Rectal smooth muscle tissue (tissue), 1 donor: ENCODE results near the gene ZNF560.

Source experiments
- H3K27ac ChIP-seq: one replicate; pipeline ENCODE4 v1.7.0; 2013; ENCODE audit warnings: low read depth, low read length, inconsistent platforms
- H3K27me3 ChIP-seq: one replicate; pipeline ENCODE4 v1.7.0; 2013; ENCODE audit warnings: low read length; ENCODE audit not compliant: control insufficient read depth, insufficient read depth
- H3K36me3 ChIP-seq: one replicate; pipeline ENCODE4 v1.7.0; 2013; ENCODE audit warnings: low read length; ENCODE audit not compliant: control insufficient read depth, insufficient read depth
- H3K4me1 ChIP-seq: one replicate; pipeline ENCODE4 v1.7.0; 2013; ENCODE audit warnings: low read length; ENCODE audit not compliant: control insufficient read depth, insufficient read depth
- H3K4me3 ChIP-seq: one replicate; pipeline ENCODE4 v1.7.0; 2013; ENCODE audit warnings: low read length
- H3K9ac ChIP-seq: one replicate; pipeline ENCODE4 v1.7.0; 2013; ENCODE audit warnings: low read length

The ZNF560 gene

DNA sequence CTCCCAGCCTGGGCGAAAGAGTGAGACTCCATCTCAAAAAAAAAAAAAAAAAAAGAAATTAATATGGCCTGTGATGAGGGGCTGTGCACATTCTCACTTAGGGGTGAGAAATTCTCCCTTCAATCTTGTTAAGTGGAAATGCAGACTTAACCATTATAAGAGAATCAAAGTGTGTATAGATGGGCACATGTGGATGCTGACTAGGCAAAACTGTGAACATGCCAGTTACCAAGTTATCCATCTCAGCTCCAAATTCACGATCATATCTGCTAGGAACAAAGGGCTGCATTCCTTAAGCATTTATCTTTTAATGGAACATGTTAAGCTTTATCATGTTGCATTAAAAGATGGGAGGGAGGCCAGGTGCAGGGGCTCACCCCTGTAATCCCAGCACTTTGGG lies 4.3 kb downstream of the ZNF560 start:
- Histone ChIP-seq H3K36me3 (no peaks in the 10 kb centered on the region), H3K4me1 (no peaks in the 10 kb centered on the region), H3K27me3 (no peaks in the 10 kb centered on the region), H3K27ac (no peak overlapping the region), H3K4me3 (no peak overlapping the region), H3K9ac (no peak overlapping the region)

- Histone ChIP-seq H3K27me3 (no peaks in the 10 kb centered on the region), H3K4me1 (no peaks in the 10 kb centered on the region), H3K36me3 (no peaks in the 10 kb centered on the region), H3K27ac (no peak overlapping the region), H3K4me3 (no peak overlapping the region), H3K9ac (no peak overlapping the region)
Measured at GRCh38 chr19:9487016-9487415, 11.4 kb downstream of the ZNF560 start.

DNA sequence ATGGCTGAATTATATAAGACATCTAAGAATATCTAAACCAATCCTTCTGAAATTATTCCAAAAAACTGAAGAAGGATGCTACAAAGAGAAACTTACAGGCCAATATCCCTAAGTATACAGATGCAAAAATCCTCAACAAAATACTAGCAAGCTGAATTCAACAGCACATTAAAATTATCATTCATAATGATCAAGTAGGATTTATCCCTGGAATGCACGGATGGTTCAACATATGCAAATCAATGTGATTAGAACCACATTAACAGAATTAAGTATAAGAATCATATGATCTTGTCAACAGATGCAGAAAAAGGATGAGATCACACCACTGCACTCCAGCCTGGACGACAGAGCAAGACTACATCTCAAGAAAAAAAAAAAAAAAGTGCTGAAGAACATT lies 13.3 kb downstream of the ZNF560 start:
- no peaks in the 10 kb centered on the region for H3K4me1 ChIP-seq
- no peak overlapping the region for H3K27ac ChIP-seq
- H3K9ac ChIP-seq: no peak overlapping the region
- H3K4me3 ChIP-seq: no peak overlapping the region
- H3K36me3 ChIP-seq: no peaks in the 10 kb centered on the region
- H3K27me3 ChIP-seq: no peaks in the 10 kb centered on the region

- no peaks in the 10 kb centered on the region for H3K36me3 ChIP-seq
- no peaks in the 10 kb centered on the region for H3K4me1 ChIP-seq
- H3K27me3 ChIP-seq: no peaks in the 10 kb centered on the region
- no peak overlapping the region for H3K27ac ChIP-seq
- H3K9ac ChIP-seq: no peak overlapping the region
- no peak overlapping the region for H3K4me3 ChIP-seq
Measured at GRCh38 chr19:9474975-9475374, 23.4 kb downstream of the ZNF560 start.

GRCh38 chr19:9467161-9467560 lies 31.3 kb downstream of the ZNF560 start:
- Histone ChIP-seq H3K27ac (no peak overlapping the region), H3K36me3 (no peaks in the 10 kb centered on the region), H3K9ac (no peak overlapping the region), H3K4me3 (no peak overlapping the region), H3K4me1 (no peaks in the 10 kb centered on the region), H3K27me3 (no peaks in the 10 kb centered on the region)

DNA sequence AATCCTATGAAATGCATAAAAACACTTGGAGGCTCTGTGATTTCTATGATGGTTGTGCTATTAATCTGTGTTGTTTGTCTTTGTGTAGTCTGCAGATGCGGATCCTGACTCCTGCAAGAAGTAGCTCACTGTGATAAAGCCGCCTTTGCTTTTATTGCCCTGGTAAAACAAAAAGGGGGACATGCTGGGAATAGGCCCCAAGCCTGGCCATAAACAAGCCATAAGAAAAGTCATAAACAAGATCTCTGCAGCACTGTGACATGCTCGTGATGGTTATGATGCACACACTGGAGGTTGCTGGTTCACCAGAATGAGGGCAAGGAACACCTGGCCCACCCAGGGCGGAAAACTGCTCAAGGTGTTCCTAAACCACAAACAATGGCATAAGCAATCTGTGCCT lies 36.5 kb downstream of the ZNF560 start:
- H3K9ac ChIP-seq: no peak overlapping the region
- H3K36me3 ChIP-seq: no peaks in the 10 kb centered on the region
- H3K27ac ChIP-seq: no peak overlapping the region
- H3K4me3 ChIP-seq: no peak overlapping the region
- no peaks in the 10 kb centered on the region for H3K27me3 ChIP-seq
- no peaks in the 10 kb centered on the region for H3K4me1 ChIP-seq

- no peak overlapping the region for H3K4me3 ChIP-seq
- no peak overlapping the region for H3K9ac ChIP-seq
- H3K36me3 ChIP-seq: no peaks in the 10 kb centered on the region
- H3K27ac ChIP-seq: no peak overlapping the region
- no peaks in the 10 kb centered on the region for H3K4me1 ChIP-seq
- H3K27me3 ChIP-seq: no peaks in the 10 kb centered on the region
Measured at GRCh38 chr19:9456018-9456689, 42.3 kb downstream of the ZNF560 start.

DNA sequence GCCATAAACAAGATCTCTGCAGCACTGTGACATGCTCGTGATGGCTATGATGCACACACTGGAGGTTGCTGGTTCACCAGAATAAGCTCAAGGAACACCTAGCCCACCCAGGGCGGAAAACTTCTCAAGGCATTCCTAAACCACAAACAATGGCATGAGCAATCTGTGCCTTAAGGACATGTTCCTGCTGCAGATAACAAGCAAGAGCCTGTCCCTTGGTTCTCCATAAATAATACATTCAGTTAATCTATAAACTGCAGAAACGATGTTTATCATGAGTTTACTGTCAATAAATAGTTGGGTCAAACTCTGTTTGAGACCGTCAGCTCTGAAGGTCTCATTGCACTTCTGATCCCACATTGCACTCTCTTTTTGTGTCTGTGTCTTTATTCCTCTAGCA lies 44.5 kb downstream of the ZNF560 start:
- H3K4me1 ChIP-seq: no peaks in the 10 kb centered on the region
- H3K9ac ChIP-seq: no peak overlapping the region
- H3K27ac ChIP-seq: no peak overlapping the region
- no peaks in the 10 kb centered on the region for H3K36me3 ChIP-seq
- H3K4me3 ChIP-seq: no peak overlapping the region
- H3K27me3 ChIP-seq: no peaks in the 10 kb centered on the region

DNA sequence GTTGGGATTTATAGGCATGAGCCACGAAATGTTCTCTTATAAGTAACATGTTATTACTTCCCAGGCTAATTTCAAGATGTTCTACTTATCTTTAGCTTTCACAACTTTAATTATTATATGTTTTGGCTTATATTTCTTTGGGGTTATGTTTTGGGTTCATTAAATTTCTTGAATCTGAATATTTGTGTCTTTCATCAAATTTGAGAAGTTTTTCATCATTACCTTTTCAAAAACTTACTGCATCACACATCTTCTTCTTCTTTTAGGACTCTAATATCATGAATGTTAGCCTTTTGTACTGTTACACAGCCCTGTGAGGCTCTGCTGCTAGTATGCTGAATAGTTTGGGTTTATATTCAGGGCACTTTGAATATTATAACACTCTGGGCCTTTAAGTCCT lies 53.4 kb downstream of the ZNF560 start:
- no peaks in the 10 kb centered on the region for H3K36me3 ChIP-seq
- H3K9ac ChIP-seq: no peak overlapping the region
- no peak overlapping the region for H3K27ac ChIP-seq
- H3K27me3 ChIP-seq: no peaks in the 10 kb centered on the region
- no peak overlapping the region for H3K4me3 ChIP-seq
- H3K4me1 ChIP-seq: no peaks in the 10 kb centered on the region

GRCh38 chr19:9436358-9436757 lies 62.1 kb downstream of the ZNF560 start:
- H3K4me3 ChIP-seq: peak overlapping the region; percentile 85
- H3K27me3 ChIP-seq: no peaks in the 10 kb centered on the region
- peaks cover 10% of the 10 kb centered on the region for H3K4me1 ChIP-seq
- H3K36me3 ChIP-seq: peaks cover 9% of the 10 kb centered on the region
- no peak overlapping the region for H3K9ac ChIP-seq
- H3K27ac ChIP-seq: no peak overlapping the region

DNA sequence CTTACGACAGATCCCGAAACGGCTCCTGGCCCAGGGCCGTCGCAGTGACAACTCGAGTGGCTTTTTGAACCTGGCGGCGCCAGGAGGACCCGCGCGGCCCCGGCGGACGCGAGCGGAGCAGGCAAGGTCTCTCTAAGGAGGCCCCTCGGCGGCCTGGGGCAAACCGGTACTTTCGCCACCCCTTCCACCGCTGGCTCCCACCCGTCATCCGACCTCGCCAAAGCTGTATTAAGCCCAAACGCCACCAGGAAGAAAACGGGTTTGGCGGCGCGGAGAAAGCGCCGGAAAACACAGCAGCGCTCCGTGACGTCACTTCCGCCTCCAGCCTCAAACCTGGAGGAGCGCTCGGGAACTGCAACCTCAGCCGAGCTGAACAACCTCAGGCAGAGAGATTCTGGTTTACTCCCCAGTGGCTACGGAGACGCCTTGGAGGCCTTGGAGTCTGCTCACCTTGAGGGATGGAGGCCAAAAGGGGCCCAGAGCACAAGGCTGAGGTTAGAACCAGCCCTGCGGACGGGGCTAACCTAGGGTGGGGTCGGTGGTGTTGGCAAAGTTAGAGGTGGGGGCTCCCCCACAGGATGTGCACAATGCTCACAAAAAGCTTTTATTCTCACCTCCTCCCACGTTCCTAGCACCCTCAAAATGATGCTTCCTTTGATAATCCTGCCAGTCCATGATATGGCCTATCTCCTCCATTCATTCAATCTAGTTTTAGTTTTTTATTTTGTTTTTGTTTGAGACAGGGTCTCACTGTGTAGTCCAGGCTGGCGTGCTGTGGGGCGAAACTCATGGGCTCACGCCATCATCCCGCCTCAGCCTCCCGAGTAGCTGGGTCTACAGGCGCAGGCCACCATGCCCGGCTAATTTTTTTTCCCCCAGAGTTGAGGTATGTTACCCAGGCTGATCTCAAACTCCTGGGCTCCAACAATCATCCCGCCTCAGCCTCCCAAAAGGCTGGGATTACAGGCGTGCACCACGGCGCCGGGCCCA lies 62.8 kb downstream of the ZNF560 start, which contains the start of gene ZNF266:
Gene ZNF266, minus strand, starts transcription at position 295 of the 990 bp plus-strand sequence. CDS start 15,484 bp downstream, outside the sequence.
- H3K27ac ChIP-seq: peak within 1 kb of the TSS; percentile 84
- H3K4me3 ChIP-seq: peak within 1 kb of the TSS; percentile 85
- H3K9ac ChIP-seq: peak within 1 kb of the TSS; percentile 59
- H3K36me3 ChIP-seq: peaks cover 17% of the 10 kb centered on the region
- H3K27me3 ChIP-seq: no peaks in the 10 kb centered on the region
- peaks cover 10% of the 10 kb centered on the region for H3K4me1 ChIP-seq

DNA sequence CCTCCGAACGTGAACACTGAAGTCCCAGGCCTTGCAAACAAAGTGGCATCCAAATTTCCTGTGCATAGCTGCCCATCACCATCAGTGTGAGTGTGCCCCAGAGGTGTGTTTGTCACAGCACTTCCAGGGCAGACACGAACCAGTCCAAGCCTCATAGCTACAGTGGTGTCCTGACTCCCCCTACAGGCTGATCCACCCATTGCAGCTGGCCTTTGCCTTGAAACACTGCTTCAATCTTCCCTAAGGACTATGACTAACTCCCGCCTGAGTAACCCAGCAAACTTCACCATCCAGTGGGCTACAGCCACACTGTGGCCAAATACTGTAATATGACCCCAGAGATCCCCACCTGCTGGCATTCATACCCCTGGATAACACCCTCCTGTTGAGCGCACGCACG lies 66.9 kb downstream of the ZNF560 start:
- no peak overlapping the region for H3K4me3 ChIP-seq
- no peak overlapping the region for H3K9ac ChIP-seq
- H3K27ac ChIP-seq: no peak overlapping the region
- no peaks in the 10 kb centered on the region for H3K27me3 ChIP-seq
- peaks cover 31% of the 10 kb centered on the region for H3K36me3 ChIP-seq
- H3K4me1 ChIP-seq: peaks cover 10% of the 10 kb centered on the region
